ENCODE measurements around the gene FBLN2. TPM values are rescaled to one million over a fixed set of nuclear protein-coding genes. Genes with fewer than 3 reads are reported as not detected.
"Not testable (repeated sequence)": the region's sequence is repeated elsewhere in the genome, so short reads cannot be mapped to it uniquely, and the experiment has no call there.

FBLN2 gene
- total RNA-seq, 1 experiment from 2014 or later = 0.39 TPM

DNA sequence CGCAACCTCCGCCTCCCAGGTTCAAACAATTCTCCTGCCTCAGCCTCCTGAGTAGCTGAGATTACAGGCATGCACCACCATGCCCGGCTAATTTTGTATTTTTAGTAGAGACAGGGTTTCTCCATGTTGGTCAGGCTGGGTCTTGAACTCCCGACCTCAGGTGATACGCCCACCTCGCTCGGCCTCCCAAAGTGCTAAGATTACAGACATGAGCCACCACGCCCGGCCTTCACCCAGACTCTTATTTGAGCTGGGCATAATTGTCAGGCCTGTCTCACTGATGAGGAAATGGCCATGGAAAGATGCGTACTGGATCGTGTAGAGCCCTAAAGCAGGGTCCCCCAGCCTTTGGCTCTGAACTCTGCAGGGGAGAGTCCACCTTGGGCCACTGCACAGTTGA, 49.7 kb upstream of the FBLN2 start:
- H3K4me1 ChIP-seq (ENCODE audit: control insufficient read depth in 1 of 2, insufficient read depth in 2 of 2, low read length in 2 of 2) = peaks cover 0 to 11% of the 10 kb centered on the region in 2 experiments; a peak in 1 of 4 replicates
- H3K36me3 ChIP-seq (ENCODE audit: control insufficient read depth in 1 of 2, insufficient read depth in 2 of 2, low read length in 2 of 2); H3K9me2 ChIP-seq (ENCODE audit: insufficient read depth); BruUV-seq (replicated peaks); H3K27ac ChIP-seq (ENCODE audit: low read depth, low read length); intact Hi-C loops (cut with micrococcal nuclease); H3K4me2 ChIP-seq (ENCODE audit: low read length); H3K4me3 ChIP-seq (replicated peaks in 1 of 2; ENCODE audit: low read depth in 1 of 2, low read length in 2 of 2); H4K20me1 ChIP-seq (ENCODE audit: insufficient read depth); H3K9me3 ChIP-seq (ENCODE audit: control insufficient read depth in 1 of 2, insufficient read depth in 1 of 2, low read depth in 1 of 2, low read length in 2 of 2); ATAC-seq; H3K27me3 ChIP-seq (ENCODE audit: insufficient read depth, low read length); DNase-seq (ENCODE audit: low read depth, low spot score); H3K9ac ChIP-seq (ENCODE audit: low read length); H2AFZ ChIP-seq (ENCODE audit: low read depth, low read length, poor library complexity, severe bottlenecking); POLR2A ChIA-PET; H3K79me2 ChIP-seq (ENCODE audit: insufficient read depth, low read length): not testable (repeated sequence)
- ChIA-PET RAD21 (ENCODE audit: low non-redundant PET in 1 of 2, low total read pairs in 2 of 2, uncharacterized antibody in 2 of 2, unreplicated experiment in 2 of 2) (interaction anchor here (1.6 to 1.8 kb wide), 2 partner anchors 149 kb away, joined by 5 to 9 read pairs; no protein-coding TSS in a partner anchor), CTCF (interaction anchor here (1.1 to 8.2 kb wide), 5 partner anchors 15 to 385 kb away, joined by 3 to 245 read pairs (median 4); no protein-coding TSS in a partner anchor)

DNA sequence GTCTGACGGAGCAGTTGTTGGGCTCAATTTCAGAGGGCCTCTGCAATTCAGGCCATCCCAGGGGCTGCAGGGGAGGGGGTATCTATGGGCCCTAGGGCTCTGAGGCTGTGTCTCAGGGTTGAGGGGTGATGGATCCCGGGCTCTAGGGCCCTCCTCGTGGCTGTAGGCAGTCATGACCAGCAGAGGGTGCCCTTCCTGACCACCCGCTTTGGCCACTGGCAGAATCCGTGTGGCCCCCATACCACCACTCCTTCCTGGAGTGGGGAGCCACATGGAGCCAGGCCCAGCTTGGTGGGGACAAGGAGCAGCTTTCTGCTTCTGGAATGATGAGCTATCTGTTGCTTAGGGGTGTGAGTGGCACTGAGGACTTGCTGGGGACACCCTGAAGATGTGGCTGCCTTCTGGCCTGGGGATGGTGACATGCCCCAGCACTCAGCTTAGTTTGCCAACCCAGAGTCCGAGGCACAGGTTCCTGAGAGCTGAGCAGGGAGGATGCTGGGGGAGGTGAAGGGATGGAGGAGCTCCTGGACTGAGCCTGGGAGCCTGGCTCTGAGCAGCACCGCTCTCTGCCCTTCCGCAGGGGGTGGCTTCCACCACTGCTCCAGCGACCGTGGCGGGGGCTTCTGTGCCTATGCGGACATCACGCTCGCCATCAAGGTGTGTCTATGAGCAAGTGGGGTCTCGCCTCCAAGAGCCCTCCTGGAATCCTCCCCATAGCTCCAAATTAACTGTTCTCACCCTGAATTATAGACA, 48.6 kb upstream of the FBLN2 start:
- Histone ChIP-seq H3K27ac (ENCODE audit: low read depth, low read length) (no peak overlapping the region), H3K79me2 (ENCODE audit: insufficient read depth, low read length) (no peaks in the 10 kb centered on the region), H3K9ac (ENCODE audit: low read length) (no peak overlapping the region), H3K27me3 (ENCODE audit: insufficient read depth, low read length) (no peaks in the 10 kb centered on the region), H3K9me2 (ENCODE audit: insufficient read depth) (no peaks in the 10 kb centered on the region), H3K4me3 (replicated peaks in 1 of 2; ENCODE audit: low read depth in 1 of 2, low read length in 2 of 2) (no peak overlapping the region), H3K9me3 (ENCODE audit: control insufficient read depth in 1 of 2, insufficient read depth in 1 of 2, low read depth in 1 of 2, low read length in 2 of 2) (no peaks in the 10 kb centered on the region), H3K4me1 (ENCODE audit: control insufficient read depth in 1 of 2, insufficient read depth in 2 of 2, low read length in 2 of 2) (peaks cover 0 to 5% of the 10 kb centered on the region in 2 experiments; a peak in 1 of 4 replicates), H3K4me2 (ENCODE audit: low read length) (no peak overlapping the region), H3K36me3 (ENCODE audit: control insufficient read depth in 1 of 2, insufficient read depth in 2 of 2, low read length in 2 of 2) (no peaks in the 10 kb centered on the region; a peak in 1 of 4 replicates), H4K20me1 (ENCODE audit: insufficient read depth) (no peaks in the 10 kb centered on the region), H2AFZ (ENCODE audit: low read depth, low read length, poor library complexity, severe bottlenecking) (no peak overlapping the region)
- no TSS peak for BruUV-seq (replicated peaks)
- RAD21 ChIA-PET (ENCODE audit: low non-redundant PET in 1 of 2, low total read pairs in 2 of 2, uncharacterized antibody in 2 of 2, unreplicated experiment in 2 of 2) = no interaction called here
- CTCF ChIA-PET = interaction anchor here (1.5 to 8.2 kb wide), 2 partner anchors 34 to 147 kb away, joined by 4 to 245 read pairs; no protein-coding TSS in a partner anchor
- intact Hi-C loops (cut with micrococcal nuclease) = loop anchor here (1.0 kb wide), 1 partner anchor 148 kb away; no protein-coding TSS in a partner anchor
- ATAC-seq (peak; percentile 71), DNase-seq (ENCODE audit: low read depth, low spot score) (no peak)
- POLR2A ChIA-PET = no interaction called here
- TF ChIP-seq, protein P1, sequence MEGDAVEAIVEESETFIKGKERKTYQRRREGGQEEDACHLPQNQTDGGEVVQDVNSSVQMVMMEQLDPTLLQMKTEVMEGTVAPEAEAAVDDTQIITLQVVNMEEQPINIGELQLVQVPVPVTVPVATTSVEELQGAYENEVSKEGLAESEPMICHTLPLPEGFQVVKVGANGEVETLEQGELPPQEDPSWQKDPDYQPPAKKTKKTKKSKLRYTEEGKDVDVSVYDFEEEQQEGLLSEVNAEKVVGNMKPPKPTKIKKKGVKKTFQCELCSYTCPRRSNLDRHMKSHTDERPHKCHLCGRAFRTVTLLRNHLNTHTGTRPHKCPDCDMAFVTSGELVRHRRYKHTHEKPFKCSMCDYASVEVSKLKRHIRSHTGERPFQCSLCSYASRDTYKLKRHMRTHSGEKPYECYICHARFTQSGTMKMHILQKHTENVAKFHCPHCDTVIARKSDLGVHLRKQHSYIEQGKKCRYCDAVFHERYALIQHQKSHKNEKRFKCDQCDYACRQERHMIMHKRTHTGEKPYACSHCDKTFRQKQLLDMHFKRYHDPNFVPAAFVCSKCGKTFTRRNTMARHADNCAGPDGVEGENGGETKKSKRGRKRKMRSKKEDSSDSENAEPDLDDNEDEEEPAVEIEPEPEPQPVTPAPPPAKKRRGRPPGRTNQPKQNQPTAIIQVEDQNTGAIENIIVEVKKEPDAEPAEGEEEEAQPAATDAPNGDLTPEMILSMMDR (IDR thresholded peaks at IDR 0.05 in 2 of 3, conservative IDR thresholded peaks at IDR 0.05 in 1 of 3; ENCODE audit: borderline replicate concordance in 1 of 3, insufficient read depth in 1 of 3, low read depth in 2 of 3, low read length in 2 of 3) = peak; percentile 60 to 86 (median 80); a peak in 5 of 6 replicates
- TF ChIP-seq ZFX (IDR thresholded peaks at IDR 0.05) (no peak), ELF1 (IDR thresholded peaks at IDR 0.05; ENCODE audit: borderline replicate concordance, low read depth) (no peak), EGR1 (IDR thresholded peaks at IDR 0.05; ENCODE audit: low read depth) (no peak), FOSL1 (IDR thresholded peaks at IDR 0.05; ENCODE audit: low read depth) (no peak), CBX3 (IDR thresholded peaks at IDR 0.05; ENCODE audit: low read depth) (no peak), YY1 (IDR thresholded peaks at IDR 0.05; ENCODE audit: extremely low read depth, insufficient replicate concordance, low read depth, low read length) (no peak), POLR2A (IDR thresholded peaks at IDR 0.05; ENCODE audit: borderline replicate concordance, extremely low read depth, insufficient read depth, insufficient read length) (no peak), POLR2AphosphoS5 (IDR thresholded peaks at IDR 0.05; ENCODE audit: low read depth, low read length) (no peak), RAD21 (IDR thresholded peaks at IDR 0.05; ENCODE audit: low read depth) (peak; percentile 55), SIN3A (IDR thresholded peaks at IDR 0.05; ENCODE audit: low read depth) (no peak), SRF (IDR thresholded peaks at IDR 0.05; ENCODE audit: low read depth) (no peak)
- TF ChIP-seq, protein P2, sequence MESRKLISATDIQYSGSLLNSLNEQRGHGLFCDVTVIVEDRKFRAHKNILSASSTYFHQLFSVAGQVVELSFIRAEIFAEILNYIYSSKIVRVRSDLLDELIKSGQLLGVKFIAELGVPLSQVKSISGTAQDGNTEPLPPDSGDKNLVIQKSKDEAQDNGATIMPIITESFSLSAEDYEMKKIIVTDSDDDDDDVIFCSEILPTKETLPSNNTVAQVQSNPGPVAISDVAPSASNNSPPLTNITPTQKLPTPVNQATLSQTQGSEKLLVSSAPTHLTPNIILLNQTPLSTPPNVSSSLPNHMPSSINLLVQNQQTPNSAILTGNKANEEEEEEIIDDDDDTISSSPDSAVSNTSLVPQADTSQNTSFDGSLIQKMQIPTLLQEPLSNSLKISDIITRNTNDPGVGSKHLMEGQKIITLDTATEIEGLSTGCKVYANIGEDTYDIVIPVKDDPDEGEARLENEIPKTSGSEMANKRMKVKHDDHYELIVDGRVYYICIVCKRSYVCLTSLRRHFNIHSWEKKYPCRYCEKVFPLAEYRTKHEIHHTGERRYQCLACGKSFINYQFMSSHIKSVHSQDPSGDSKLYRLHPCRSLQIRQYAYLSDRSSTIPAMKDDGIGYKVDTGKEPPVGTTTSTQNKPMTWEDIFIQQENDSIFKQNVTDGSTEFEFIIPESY (IDR thresholded peaks at IDR 0.05; ENCODE audit: extremely low read depth, insufficient replicate concordance, low read length) = no peak
- TF ChIP-seq, protein P3, sequence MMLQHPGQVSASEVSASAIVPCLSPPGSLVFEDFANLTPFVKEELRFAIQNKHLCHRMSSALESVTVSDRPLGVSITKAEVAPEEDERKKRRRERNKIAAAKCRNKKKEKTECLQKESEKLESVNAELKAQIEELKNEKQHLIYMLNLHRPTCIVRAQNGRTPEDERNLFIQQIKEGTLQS (IDR thresholded peaks at IDR 0.05) = no peak

Data from HCT116 (cell line).